DOHH2 (cell line): ENCODE results near the gene SLC6A8.
"Not testable (repeated sequence)": the region's sequence is repeated elsewhere in the genome, so short reads cannot be mapped to it uniquely, and the experiment has no call there.

Experiments used
- EZH2phosphoT487 ChIP-seq: fragments of 200-600 bp; sonication (generic); IDR thresholded peaks from 2 replicates; pipeline ENCODE4 v1.6.1; 2017; ENCODE audit warnings: borderline replicate concordance, mild to moderate bottlenecking, antibody characterized with exemption, low read length, moderate library complexity, mixed read lengths
- TF ChIP-seq, protein P1 (sequence below): fragments of 200-600 bp; sonication (generic); IDR thresholded peaks from one replicate; pipeline ENCODE4 v1.5.1; 2014; ENCODE audit warnings: antibody characterized with exemption, mild to moderate bottlenecking, low read depth, low read length; ENCODE audit not compliant: poor library complexity, severe bottlenecking

DNA sequence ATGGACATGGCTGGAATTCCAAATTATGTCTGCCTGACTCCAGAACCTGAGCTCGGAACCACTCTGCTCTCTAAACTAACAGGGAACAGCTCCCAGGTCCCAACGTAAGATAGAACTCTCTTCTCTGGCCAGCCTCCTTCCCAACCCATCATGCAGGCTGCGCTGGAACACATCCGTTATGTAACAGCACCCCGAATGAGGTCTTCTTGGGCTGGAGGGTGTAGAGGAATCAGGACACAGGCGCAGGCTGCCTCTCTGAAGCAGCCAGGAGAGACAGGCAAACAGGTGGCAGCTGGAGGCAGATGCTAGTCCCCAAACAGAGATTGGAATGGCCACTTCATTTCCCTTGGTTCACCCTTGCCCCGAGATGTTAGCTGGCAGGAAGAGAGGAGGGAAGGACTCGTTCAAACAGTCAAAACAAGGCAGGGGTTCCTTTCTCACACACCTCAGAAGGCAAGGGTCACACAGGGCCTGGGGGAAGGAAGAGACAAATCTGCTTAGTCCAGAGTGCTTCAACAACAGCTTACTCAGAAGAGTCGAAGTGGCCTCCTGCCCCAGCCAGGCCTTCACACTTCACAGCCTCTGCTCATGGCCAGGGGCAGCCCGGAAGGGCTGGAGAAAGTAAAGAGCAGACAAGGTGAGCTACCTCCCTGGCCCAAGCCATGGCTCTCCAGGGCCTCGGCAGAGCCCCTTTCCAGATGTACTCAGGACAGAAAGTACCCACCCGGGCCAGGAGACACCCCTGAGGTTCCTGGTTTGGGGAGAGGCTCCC lies 17.1 kb downstream of the SLC6A8 start:
- TF ChIP-seq, protein P1, sequence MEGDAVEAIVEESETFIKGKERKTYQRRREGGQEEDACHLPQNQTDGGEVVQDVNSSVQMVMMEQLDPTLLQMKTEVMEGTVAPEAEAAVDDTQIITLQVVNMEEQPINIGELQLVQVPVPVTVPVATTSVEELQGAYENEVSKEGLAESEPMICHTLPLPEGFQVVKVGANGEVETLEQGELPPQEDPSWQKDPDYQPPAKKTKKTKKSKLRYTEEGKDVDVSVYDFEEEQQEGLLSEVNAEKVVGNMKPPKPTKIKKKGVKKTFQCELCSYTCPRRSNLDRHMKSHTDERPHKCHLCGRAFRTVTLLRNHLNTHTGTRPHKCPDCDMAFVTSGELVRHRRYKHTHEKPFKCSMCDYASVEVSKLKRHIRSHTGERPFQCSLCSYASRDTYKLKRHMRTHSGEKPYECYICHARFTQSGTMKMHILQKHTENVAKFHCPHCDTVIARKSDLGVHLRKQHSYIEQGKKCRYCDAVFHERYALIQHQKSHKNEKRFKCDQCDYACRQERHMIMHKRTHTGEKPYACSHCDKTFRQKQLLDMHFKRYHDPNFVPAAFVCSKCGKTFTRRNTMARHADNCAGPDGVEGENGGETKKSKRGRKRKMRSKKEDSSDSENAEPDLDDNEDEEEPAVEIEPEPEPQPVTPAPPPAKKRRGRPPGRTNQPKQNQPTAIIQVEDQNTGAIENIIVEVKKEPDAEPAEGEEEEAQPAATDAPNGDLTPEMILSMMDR: not testable (repeated sequence)
- TF ChIP-seq EZH2phosphoT487: not testable (repeated sequence)
